GM21360 (cell line): ENCODE measurements around the gene RFXANK.
A peak's percentile ranks its signal among the peaks of the same experiment; 100 is the strongest.
"Not testable (repeated sequence)": the region's sequence is repeated elsewhere in the genome, so short reads cannot be mapped to it uniquely, and the experiment has no call there.

Experiments used
- ATAC-seq: cut with Tn5 transposase; IDR thresholded peaks from one replicate; pipeline ENCODE4 v1.9.1; 2021; ENCODE audit warnings: mild to moderate bottlenecking, moderate library complexity; ENCODE audit not compliant: unreplicated experiment

Gene RFXANK

GRCh38 chr19:19192078-19192882, at the start of gene RFXANK, which contains the start of gene BORCS8:
RFXANK (plus strand) TSS chr19:19192258; CDS start chr19:19193947, 1,689 bp downstream.
BORCS8 (minus strand) TSS chr19:19192152; CDS start chr19:19192117, 35 bp downstream.
- peak; percentile 87 for ATAC-seq

- no peak for ATAC-seq
Measured at GRCh38 chr19:19142347-19142746, 49.7 kb upstream of the RFXANK start.

DNA sequence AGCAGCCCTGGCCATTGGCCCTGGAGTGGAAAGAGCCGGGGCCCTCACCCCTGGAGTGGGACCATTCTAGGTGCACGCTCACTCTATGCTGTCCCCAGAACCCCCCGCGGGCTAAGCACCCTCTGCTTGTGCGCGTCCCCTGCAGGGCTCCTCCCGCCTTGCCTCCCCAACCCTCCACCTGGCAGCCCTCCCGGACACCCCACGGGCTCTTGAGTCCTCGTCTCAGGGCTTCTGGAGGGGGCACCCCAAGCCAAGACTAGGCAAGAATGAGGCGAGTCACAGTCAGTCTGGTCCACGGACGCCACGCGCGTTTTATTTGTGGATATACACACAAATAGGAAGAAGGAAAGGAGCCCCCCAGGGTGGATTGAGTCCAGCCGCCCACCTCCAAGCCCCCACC, 46.8 kb upstream of the RFXANK start:
- no peak for ATAC-seq

- peak; percentile 58 for ATAC-seq
Measured at GRCh38 chr19:19145684-19146608, 46.1 kb upstream of the RFXANK start.

GRCh38 chr19:19146865-19147264, 45.2 kb upstream of the RFXANK start:
- ATAC-seq: no peak

DNA sequence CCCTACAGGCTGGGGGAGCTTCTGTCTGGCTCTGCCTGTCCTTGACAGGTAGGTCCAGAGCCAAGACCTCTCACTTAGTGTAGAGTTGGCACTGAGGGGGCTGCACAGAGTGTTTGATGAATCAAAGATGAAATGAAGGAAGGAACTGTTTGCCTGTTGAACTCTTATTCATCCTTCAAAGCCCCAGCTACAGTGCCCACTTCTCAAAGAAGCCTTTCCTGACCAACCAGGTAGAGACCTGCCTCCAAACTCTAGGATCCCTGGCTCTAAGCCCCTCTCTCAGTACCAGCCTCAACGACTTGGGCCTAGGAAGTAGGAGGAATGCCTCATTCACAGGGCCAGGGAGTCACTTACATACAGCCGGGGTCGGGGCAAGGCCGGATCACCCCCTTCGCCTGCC, 44.7 kb upstream of the RFXANK start:
- no peak for ATAC-seq

DNA sequence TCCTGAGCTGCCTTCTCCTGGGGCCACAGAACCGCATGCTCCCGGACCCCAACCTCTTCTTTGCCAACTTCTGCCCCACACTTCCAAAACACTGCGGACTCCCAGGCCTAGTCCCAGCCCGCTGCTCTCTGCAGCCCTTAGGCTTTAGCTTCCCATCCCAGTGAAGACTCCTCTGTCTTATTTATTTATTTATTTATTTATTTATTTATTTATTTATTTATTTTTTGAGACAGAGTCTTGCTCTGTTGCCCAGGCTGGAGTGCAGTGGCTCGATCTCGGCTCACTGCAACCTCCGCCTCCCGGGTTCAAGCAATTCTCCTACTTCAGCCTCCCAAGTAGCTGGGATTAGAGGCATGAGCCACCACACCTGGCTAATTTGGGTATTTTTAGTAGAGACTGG, 43.6 kb upstream of the RFXANK start:
- ATAC-seq: not testable (repeated sequence)

DNA sequence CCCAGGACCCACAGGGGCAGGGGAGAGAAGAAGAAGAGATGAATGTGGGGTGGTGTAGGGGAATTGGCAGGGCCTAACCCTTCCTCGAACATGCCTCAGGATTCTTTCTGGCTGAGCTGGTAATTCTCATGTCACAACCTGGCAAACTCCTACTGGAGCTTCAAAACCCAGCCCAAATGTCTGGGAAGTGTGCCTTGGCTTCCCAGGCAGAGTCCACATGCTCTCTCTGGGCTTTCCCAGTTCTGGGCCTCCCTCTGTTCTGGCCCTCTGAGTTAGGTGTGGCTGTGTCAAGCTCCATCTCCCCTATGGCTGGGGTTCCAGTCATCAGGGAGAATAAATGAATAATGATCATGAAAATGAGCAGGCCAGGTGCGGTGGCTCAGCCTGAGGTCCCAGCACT, 42.6 kb upstream of the RFXANK start:
- no peak for ATAC-seq

- no peak for ATAC-seq
Measured at GRCh38 chr19:19151418-19151817, 40.6 kb upstream of the RFXANK start.

- no peak for ATAC-seq
Measured at GRCh38 chr19:19152668-19153384, 39.2 kb upstream of the RFXANK start.

DNA sequence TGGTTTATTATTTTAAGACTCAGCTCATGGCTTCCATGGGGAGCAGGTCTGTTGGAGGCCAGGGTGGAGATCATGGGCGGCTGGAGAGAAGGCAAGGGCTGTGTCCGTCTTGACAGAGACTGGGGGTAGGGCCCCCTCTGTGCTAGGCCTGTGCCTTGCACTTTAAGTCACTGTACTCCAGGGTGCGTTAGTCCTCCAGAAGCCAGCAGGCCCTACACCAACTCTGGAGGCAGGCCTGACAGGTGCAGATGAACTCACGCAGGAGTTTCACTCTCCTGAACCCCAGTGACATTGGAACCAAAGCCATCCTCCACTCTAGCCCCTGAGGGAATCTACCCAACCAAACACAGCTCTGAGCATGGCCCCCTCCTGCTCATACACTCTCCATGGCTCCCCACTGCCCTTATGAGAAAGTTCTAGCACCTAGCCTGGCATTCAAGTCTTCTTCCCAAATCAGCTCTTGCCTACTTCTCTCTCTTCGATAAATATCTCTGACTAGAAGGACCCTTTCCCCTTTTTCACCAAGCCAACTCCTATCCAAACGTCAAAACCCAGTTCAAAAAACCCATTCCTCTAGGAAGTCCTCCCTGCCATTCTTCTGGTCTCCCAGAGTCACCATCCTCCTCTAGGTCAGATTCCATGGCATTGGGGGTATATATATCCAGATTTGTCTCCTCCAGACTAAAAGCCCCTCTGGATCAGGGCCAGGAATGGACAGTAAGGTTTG, 37.1 kb upstream of the RFXANK start:
- no peak for ATAC-seq

GRCh38 chr19:19155495-19156219, 36.4 kb upstream of the RFXANK start:
- peak; percentile 36 for ATAC-seq

- ATAC-seq: no peak
Measured at GRCh38 chr19:19157808-19158207, 34.2 kb upstream of the RFXANK start.

DNA sequence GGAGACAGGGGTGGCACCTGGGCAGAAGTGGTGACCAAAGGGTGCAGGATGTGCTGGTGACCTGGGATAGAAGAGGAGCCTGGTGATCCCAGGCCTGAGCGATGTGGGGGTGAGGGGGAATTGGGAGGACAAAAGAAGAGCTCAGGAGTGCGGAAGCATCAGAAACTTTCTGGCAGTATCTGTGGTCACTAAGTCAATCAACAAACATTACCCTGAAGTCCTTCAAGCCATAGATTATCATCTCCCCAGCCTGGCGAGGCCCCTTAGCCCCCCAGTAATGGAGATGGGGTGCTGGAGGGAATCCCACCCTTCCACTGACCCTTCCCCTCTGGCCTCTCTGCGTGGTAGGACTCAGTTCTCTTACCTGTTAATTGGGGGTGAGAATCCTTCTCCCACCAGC, 32.5 kb upstream of the RFXANK start:
- ATAC-seq: no peak

DNA sequence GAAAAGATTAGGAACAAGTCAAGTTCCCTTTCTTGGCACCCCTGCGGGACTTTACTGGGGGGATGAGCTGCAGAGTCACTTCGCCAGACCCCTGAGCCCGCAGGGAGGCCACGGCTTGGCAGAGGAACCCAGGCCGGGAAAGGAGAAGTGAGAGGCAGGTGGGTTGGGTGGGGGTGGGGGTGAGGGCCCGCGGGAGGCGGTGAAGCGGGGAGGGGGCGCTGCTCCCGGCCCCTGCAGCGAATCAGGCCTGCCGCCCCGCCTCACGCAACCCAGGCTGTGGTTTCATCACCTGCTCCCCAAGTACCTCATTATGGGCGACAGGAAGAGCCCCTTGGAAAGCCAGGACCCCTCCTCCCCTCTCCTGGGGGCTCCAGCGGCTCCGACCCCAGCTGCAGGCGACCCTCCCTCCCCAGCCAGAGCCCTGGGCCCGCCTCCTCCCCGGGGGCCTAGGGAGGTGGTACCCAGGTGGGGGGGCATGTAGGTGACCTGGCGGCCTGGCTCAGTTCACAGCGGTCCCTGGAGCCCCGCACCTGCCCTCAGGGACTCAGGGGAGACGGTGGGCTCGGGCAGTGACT, 31.5 kb upstream of the RFXANK start:
- no peak for ATAC-seq

DNA sequence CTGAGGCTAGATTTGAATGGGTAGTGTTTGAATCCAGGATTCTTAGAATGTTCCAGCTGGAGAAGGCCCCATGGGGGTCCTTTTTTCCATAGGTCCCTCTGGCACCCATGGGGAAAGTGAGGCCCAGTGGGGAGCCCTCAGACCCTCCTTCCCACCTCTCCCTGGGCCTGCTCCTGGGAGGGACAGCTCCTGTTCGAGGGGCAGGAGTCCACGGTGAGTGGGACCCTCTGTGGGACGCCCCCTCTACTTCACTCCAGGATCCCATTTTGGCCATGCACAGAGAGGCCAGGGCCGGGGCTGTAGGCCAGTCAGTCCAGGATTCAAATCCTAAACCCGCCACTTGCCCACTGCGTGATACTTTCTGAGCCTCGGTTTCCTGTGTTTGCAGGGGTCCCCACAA, 29.6 kb upstream of the RFXANK start:
- ATAC-seq: no peak

DNA sequence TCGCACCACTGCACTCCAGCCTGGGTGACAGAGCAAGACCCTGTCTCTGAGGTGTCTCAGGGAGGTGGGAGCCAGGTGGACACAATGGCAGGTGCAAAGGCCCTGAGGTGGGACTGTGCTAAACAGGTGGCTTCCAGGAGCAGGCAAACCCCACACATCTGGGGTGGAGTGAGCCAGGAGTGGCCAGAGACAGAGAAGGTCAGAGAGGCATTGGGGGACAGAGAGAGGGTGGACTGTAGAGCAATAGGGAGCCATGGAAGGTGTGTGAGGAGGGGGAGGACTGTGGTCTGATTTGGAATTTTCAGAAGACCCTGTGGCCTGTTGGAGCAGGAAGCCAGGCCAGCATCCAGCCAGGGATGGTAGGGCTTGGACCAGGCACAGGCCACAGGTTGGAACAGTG, 26.7 kb upstream of the RFXANK start:
- ATAC-seq: no peak

- no peak for ATAC-seq
Measured at GRCh38 chr19:19167612-19168011, 24.4 kb upstream of the RFXANK start.

DNA sequence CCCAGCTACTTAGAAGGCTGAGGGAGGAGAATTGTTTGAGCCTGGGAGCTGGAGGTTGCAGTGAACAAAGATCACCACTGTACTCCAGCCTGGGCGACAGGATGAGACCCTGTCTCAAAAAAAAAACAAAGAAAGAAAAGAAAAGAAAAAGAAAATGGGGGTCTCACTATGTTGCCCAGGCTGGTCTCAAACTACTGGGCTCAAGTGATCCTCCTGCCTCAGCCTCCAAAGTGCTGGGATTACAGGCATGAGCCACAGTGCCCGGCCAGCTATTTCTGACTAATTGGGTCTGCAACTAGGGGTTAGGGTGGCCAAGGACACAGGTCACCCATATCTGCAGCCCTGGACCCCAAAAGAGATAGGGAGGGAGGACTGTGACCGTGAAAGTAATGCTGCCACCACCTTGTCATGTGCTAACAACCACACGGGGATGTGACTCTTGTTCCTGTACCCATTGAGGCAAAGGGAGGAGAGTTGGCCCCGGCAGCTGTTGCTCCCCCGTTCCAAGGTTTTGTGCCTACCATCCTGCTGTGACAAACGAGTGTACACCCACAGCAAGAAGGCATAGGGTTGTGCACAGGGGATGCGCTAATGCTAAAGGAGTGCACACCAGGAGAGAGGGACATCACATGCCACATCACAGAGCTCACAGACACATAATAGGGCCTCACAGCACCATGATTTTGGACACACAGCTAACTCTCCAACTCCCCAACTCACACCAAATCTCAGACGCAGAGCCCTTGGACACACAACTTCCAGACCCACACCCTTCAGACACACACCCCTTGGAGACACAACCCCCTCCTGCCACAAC, 22.6 kb upstream of the RFXANK start:
- ATAC-seq: no peak
